CD4-positive, alpha-beta T cell (primary cell): ENCODE results near the gene CBLL1. TPM values are rescaled to one million over a fixed set of nuclear protein-coding genes. Genes with fewer than 3 reads are reported as not detected.

Experiments
- ATAC-seq: fragments of 200-7000 bp; cut with Tn5 transposase; one replicate; pipeline ENCODE4 v1.10.0; 2022; ENCODE audit warnings: mild to moderate bottlenecking; ENCODE audit not compliant: poor library complexity
- CTCF ChIA-PET: fragments of 350-600 bp; sonication (Branson Sonifier 250); formaldehyde crosslinking; loops from one replicate; lab custom pipeline; 2021; ENCODE audit warnings: antibody characterized with exemption, inconsistent platforms; lab: Charles Lee
- POLR2A ChIA-PET: fragments of 350-600 bp; sonication (Branson Sonifier 250); formaldehyde crosslinking; loops from one replicate; lab custom pipeline; 2021; ENCODE audit warnings: antibody characterized with exemption, inconsistent platforms; lab: Charles Lee
- DNase-seq, 14 experiments: peaks; one replicate each; pipeline ENCODE4 v3.0.0-alpha.2; 2013 to 2020; ENCODE audit warnings: mixed read lengths in 2 of 14
- H3K27ac ChIP-seq, 2 donors: one replicate each; pipeline versions ENCODE4 v1.5.1 to v1.7.0; 2013; ENCODE audit warnings: low read length in 2 of 2, low read depth in 1 of 2, mild to moderate bottlenecking in 1 of 2
- H3K27me3 ChIP-seq, 2 experiments: 1 replicate in 1 of 2; 2 replicates in 1 of 2; pipeline versions ENCODE4 v1.6.1 to v1.7.0; 2013; ENCODE audit warnings: low read length in 2 of 2, control low read depth in 1 of 2, mild to moderate bottlenecking in 1 of 2, moderate library complexity in 1 of 2; ENCODE audit not compliant: insufficient read depth in 2 of 2, control insufficient read depth in 1 of 2
- H3K36me3 ChIP-seq: one replicate; pipeline ENCODE4 v1.6.1; 2013; ENCODE audit warnings: low read length, control low read depth; ENCODE audit not compliant: insufficient read depth
- H3K4me1 ChIP-seq: one replicate; pipeline ENCODE4 v1.6.1; 2013; ENCODE audit warnings: low read length, control low read depth; ENCODE audit not compliant: insufficient read depth
- H3K4me3 ChIP-seq: one replicate; pipeline ENCODE4 v1.5.1; 2013; ENCODE audit warnings: mild to moderate bottlenecking, low read length, moderate library complexity
- H3K9me3 ChIP-seq, 2 experiments: 1 replicate in 1 of 2; 2 replicates in 1 of 2; pipeline versions ENCODE4 v1.6.1 to v1.7.0; 2013; ENCODE audit warnings: low read length in 2 of 2, mild to moderate bottlenecking in 2 of 2, control low read depth in 1 of 2, moderate library complexity in 1 of 2; ENCODE audit not compliant: control insufficient read depth in 1 of 2, insufficient read depth in 1 of 2
- H3K27ac Mint-ChIP-seq: one replicate; pipeline ENCODE4 v1.8.0; 2020; ENCODE audit warnings: mixed read lengths
- H3K27me3 Mint-ChIP-seq: one replicate; pipeline ENCODE4 v1.8.0; 2021; ENCODE audit warnings: mixed read lengths
- H3K36me3 Mint-ChIP-seq: one replicate; pipeline ENCODE4 v1.8.0; 2021; ENCODE audit warnings: low read depth, mixed read lengths
- H3K4me1 Mint-ChIP-seq: one replicate; pipeline ENCODE4 v1.8.0; 2021; ENCODE audit warnings: low read depth, mixed read lengths
- H3K4me3 Mint-ChIP-seq: one replicate; pipeline ENCODE4 v1.8.0; 2020; ENCODE audit warnings: mild to moderate bottlenecking, mixed read lengths
- H3K9me3 Mint-ChIP-seq: one replicate; pipeline ENCODE4 v1.8.0; 2020; ENCODE audit warnings: mixed read lengths
- intact Hi-C, 2 experiments: fragments of 100-400 bp; cut with DNase I in 1 of 2; cut with micrococcal nuclease in 1 of 2; formaldehyde crosslinking; loops; one replicate each; pipeline versions ENCODE4 v1.15.1 to v1.9.0; 2023 to 2025; cut with DNase I, micrococcal nuclease
- total RNA-seq, 174 experiments: library from RNA in 2 of 174; stranded (reverse) in 2 of 174; gene quantifications; one replicate each; pipeline ENCODE4 v1.2.3 and lab custom pipeline; 2021 to 2026
- TF ChIP-seq, protein P1 (sequence below): fragments of 200-600 bp; IDR thresholded peaks from one replicate; pipeline ENCODE4 v1.8.0; 2022; ENCODE audit warnings: antibody characterized with exemption, mild to moderate bottlenecking

The CBLL1 gene
- total RNA-seq, 2 experiments from 2014 or later, result 77.8 to 80.2 TPM

DNA sequence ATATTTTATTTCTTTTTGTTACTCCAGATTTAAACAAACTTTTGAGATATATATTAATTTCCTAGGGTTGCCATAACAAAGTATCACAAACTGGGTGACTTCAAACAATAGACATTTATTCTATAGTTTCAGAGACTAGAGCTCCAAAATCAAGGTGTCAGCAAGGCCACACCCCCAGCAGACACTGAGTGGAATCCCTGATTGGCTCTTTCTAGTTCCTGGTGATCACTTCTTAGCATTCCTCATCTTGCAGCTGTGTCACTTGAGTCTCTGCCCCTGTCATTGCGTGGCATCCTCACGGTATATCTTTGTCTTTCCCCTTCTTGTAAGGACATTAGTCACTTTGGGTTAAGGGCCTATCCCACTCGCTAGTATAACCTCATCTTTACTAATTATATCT is 66.7 kb downstream of the CBLL1 start:
- H3K36me3 ChIP-seq, result no peaks in the 10 kb centered on the region
- intact Hi-C loops, result no loop called here
- DNase-seq, result no peak
- TF ChIP-seq, protein P1, sequence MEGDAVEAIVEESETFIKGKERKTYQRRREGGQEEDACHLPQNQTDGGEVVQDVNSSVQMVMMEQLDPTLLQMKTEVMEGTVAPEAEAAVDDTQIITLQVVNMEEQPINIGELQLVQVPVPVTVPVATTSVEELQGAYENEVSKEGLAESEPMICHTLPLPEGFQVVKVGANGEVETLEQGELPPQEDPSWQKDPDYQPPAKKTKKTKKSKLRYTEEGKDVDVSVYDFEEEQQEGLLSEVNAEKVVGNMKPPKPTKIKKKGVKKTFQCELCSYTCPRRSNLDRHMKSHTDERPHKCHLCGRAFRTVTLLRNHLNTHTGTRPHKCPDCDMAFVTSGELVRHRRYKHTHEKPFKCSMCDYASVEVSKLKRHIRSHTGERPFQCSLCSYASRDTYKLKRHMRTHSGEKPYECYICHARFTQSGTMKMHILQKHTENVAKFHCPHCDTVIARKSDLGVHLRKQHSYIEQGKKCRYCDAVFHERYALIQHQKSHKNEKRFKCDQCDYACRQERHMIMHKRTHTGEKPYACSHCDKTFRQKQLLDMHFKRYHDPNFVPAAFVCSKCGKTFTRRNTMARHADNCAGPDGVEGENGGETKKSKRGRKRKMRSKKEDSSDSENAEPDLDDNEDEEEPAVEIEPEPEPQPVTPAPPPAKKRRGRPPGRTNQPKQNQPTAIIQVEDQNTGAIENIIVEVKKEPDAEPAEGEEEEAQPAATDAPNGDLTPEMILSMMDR, result no peak
- H3K27me3 ChIP-seq, result no peaks in the 10 kb centered on the region
- Mint-ChIP-seq H3K4me1 (no peaks in the 10 kb centered on the region), H3K4me3 (no peak overlapping the region), H3K27me3 (no peaks in the 10 kb centered on the region), H3K9me3 (no peaks in the 10 kb centered on the region), H3K36me3 (no peaks in the 10 kb centered on the region), H3K27ac (no peak overlapping the region)
- H3K4me3 ChIP-seq, result no peak overlapping the region
- ChIA-PET CTCF (no interaction called here), POLR2A (no interaction called here)
- no peak overlapping the region for H3K27ac ChIP-seq
- no peak for ATAC-seq
- H3K4me1 ChIP-seq, result no peaks in the 10 kb centered on the region
- H3K9me3 ChIP-seq, result no peaks in the 10 kb centered on the region

Other genes starting within 250 kb of the CBLL1 start
- 10 to 100 TPM; 43.4 to 44.5 TPM for gene COG5, start 180.2 kb upstream of the CBLL1 start, total RNA-seq
- 10 to 100 TPM; 14.3 to 14.4 TPM for gene DUS4L, start 180.2 kb upstream of the CBLL1 start, total RNA-seq
- 10 to 100 TPM; 11.0 to 11.7 TPM for gene BCAP29, start 163.9 kb upstream of the CBLL1 start, total RNA-seq
- not detected for gene SLC26A4, start 83.3 kb upstream of the CBLL1 start, total RNA-seq
- not detected for gene SLC26A3, start 59.1 kb downstream of the CBLL1 start, total RNA-seq
- 10 to 100 TPM; 74.3 to 74.9 TPM for gene DLD, start 147.0 kb downstream of the CBLL1 start, total RNA-seq